Suprapubic skin (tissue), 4 donors: ENCODE results near the gene SLX9.

Experiments used
- EP300 ChIP-seq: sonication (generic); formaldehyde crosslinking; IDR thresholded peaks from one replicate; pipeline ENCODE4 v1.6.1; 2017; ENCODE audit warnings: antibody characterized with exemption
- POLR2A ChIP-seq, 2 donors: fragments of 450-650 bp; IDR thresholded peaks; one replicate each; pipeline ENCODE4 v1.6.1; 2017; ENCODE audit warnings: antibody characterized with exemption in 2 of 2, mild to moderate bottlenecking in 2 of 2, moderate library complexity in 2 of 2
- POLR2AphosphoS5 ChIP-seq, 3 donors: sonication (generic); formaldehyde crosslinking; IDR thresholded peaks; one replicate each; pipeline ENCODE4 v1.6.1; 2017; ENCODE audit warnings: antibody characterized with exemption in 3 of 3
- TF ChIP-seq, protein P1 (sequence below), 2 donors: fragments of 200-600 bp in 1 of 2; fragments of 450-650 bp in 1 of 2; sonication (generic) in 1 of 2; IDR thresholded peaks; one replicate each; pipeline ENCODE4 v1.5.1; 2016 to 2019; ENCODE audit warnings: antibody characterized with exemption in 2 of 2, mild to moderate bottlenecking in 1 of 2, moderate library complexity in 1 of 2

DNA sequence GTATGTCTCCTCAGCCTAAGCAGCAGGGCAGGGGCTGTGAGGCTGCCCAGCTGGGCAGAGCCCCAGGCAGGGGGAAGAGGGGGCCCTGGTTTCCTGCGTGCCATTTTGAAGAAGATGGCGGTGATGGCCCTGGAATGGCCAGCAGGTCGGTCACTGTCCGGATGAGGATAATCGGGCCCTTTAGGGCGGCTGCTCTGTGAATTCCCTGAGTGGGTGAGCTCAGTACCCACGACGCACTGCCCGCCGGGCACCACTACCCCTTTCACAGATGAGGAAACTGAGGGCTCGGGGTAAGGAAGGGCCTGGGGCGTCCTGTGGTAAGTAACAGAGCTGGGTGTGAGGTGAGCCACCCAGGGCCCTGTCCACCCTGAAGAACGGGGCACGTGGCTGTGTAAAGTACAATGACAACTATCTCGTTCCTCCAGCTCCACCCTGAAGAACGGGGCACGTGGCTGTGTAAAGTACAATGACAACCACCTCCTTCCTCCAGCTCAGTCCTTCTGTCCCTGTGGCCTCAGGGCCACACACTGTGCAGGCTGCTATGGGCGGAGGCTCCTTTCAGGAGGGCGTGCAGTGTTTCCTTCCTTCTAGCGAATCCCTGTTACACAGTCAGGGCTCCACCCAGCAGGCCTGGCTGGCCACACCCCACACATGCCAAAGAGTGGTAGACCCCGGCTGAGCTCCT, 42.4 kb upstream of the SLX9 start:
- TF ChIP-seq, protein P1, sequence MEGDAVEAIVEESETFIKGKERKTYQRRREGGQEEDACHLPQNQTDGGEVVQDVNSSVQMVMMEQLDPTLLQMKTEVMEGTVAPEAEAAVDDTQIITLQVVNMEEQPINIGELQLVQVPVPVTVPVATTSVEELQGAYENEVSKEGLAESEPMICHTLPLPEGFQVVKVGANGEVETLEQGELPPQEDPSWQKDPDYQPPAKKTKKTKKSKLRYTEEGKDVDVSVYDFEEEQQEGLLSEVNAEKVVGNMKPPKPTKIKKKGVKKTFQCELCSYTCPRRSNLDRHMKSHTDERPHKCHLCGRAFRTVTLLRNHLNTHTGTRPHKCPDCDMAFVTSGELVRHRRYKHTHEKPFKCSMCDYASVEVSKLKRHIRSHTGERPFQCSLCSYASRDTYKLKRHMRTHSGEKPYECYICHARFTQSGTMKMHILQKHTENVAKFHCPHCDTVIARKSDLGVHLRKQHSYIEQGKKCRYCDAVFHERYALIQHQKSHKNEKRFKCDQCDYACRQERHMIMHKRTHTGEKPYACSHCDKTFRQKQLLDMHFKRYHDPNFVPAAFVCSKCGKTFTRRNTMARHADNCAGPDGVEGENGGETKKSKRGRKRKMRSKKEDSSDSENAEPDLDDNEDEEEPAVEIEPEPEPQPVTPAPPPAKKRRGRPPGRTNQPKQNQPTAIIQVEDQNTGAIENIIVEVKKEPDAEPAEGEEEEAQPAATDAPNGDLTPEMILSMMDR (IDR thresholded peaks at IDR 0.05), result no peak
- TF ChIP-seq POLR2A (IDR thresholded peaks at IDR 0.05), result no peak
- TF ChIP-seq POLR2AphosphoS5 (IDR thresholded peaks at IDR 0.05), result no peak
- no peak for TF ChIP-seq EP300
